Measurements from ENCODE around the gene MMS19.

DNA sequence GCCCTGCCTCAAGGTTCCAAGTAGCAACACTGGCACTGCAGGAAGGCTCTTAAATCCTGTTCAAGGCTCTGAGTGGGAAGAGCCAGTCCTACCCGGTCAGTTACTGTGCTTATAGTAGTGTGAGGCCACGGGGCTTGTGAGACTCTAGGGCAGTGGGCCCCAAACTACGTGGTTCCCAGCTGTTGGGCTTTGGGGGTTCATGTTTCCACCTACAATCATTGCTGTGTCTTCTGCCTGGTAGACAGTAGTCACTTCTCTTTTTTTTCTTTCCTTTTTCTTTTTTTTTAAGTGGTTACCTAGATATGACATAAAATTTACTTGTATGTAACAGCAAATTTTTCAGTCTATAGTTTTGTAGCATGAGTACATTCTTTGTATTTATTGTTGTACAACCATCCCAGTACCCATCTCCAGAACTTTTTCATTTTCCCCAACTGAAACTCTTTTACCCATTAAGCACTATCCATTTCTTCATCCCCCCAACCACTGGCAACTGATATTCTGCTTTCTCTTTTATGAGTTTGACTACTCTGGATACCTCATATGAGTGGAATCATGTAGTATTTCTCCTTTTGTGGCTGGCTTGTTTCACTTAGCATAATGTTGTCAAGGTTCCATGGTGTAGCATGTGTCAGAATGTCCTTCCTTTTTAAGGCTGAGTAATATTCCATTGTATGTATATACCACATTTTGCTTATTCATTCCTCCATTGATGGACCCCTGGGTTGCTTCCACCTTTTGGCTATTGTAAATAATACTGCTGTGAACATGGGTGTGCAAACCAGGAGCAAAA is 8.2 kb upstream of the MMS19 start:
- no peak for TF ChIP-seq REST (IDR thresholded peaks at IDR 0.05; ENCODE audit: insufficient replicate concordance, low read depth)
- TF ChIP-seq, protein P1, sequence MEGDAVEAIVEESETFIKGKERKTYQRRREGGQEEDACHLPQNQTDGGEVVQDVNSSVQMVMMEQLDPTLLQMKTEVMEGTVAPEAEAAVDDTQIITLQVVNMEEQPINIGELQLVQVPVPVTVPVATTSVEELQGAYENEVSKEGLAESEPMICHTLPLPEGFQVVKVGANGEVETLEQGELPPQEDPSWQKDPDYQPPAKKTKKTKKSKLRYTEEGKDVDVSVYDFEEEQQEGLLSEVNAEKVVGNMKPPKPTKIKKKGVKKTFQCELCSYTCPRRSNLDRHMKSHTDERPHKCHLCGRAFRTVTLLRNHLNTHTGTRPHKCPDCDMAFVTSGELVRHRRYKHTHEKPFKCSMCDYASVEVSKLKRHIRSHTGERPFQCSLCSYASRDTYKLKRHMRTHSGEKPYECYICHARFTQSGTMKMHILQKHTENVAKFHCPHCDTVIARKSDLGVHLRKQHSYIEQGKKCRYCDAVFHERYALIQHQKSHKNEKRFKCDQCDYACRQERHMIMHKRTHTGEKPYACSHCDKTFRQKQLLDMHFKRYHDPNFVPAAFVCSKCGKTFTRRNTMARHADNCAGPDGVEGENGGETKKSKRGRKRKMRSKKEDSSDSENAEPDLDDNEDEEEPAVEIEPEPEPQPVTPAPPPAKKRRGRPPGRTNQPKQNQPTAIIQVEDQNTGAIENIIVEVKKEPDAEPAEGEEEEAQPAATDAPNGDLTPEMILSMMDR (IDR thresholded peaks at IDR 0.05; ENCODE audit: insufficient read depth, low read length) = no peak
- no peak for TF ChIP-seq POLR2AphosphoS5 (IDR thresholded peaks at IDR 0.05; ENCODE audit: low read depth)
- peak; percentile 65; the same call in 1 of the 2 replicates for TF ChIP-seq SPI1 (IDR thresholded peaks at IDR 0.05; ENCODE audit: borderline replicate concordance, low read depth)
- TF ChIP-seq GABPA (IDR thresholded peaks at IDR 0.05; ENCODE audit: low read depth) = no peak
